Measurements from ENCODE around the gene ZNF777.
"Not testable (repeated sequence)": the region's sequence is repeated elsewhere in the genome, so short reads cannot be mapped to it uniquely, and the experiment has no call there.

Gene ZNF777

GRCh38 chr7:149414171-149414570 lies 46.7 kb downstream of the ZNF777 start:
- DNase-seq (ENCODE audit: low spot score): peak; percentile 0

DNA sequence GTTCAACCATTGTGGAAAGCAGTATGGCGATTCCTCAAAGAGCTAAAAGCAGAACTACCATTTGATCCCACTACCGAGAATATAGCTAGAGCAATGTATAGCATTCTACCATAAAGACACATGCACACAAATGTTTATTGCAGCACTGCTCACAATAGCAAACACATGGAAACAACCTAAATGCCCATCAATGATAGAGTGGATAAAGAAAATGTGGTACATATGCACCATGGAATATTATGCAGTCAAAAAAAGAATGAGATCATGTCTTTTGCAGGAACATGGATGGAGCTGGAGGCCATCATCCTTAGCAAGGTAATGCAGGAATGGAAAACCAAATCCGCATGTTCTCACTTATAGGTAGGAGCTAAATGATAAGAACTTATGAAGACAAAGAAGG lies 47.8 kb downstream of the ZNF777 start:
- DNase-seq (ENCODE audit: low spot score): not testable (repeated sequence)

GRCh38 chr7:149409895-149410294 lies 51.0 kb downstream of the ZNF777 start:
- no peak for DNase-seq (ENCODE audit: low spot score)

- DNase-seq (ENCODE audit: low spot score): no peak
Measured at GRCh38 chr7:149404825-149405224, 56.0 kb downstream of the ZNF777 start.

GRCh38 chr7:149404396-149404795 lies 56.5 kb downstream of the ZNF777 start:
- DNase-seq (ENCODE audit: low spot score): no peak

DNA sequence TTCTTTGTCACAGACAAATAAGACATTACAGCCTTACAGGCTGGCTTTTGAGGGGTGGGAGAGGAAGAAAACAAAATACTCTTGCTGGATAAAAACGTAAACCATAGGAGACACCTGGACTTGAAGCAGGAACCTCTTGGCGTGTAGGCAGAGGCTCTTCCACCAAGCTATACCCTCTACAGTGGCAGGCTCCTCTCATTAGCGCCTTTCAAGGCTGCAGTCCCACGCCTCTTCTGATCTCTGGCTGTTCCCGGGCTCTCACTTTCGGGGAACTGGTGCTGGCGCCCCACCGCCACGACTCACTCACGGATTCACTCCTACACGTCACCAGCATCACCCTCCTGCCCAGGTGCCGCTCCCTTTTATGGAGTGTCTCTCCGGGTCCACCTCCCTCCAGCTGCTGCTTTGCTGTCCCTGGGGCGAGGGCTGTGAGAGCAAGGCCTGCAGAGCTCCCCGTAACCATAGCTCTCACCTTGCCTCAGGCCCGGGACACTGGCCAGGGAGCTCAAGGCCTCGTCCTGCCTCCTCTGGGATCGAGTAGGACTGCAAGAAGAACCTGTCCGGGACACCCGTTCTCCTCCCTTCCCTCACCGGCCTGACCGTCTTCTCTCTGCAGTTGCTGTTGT lies 62.6 kb downstream of the ZNF777 start:
- DNase-seq (ENCODE audit: low spot score): no peak

- no peak for DNase-seq (ENCODE audit: low spot score)
Measured at GRCh38 chr7:149397470-149398043, 63.3 kb downstream of the ZNF777 start.

GRCh38 chr7:149388550-149389335 lies 72.1 kb downstream of the ZNF777 start:
- DNase-seq (ENCODE audit: low spot score): not testable (repeated sequence)

- not testable (repeated sequence) for DNase-seq (ENCODE audit: low spot score)
Measured at GRCh38 chr7:149386514-149386913, 74.3 kb downstream of the ZNF777 start.

DNA sequence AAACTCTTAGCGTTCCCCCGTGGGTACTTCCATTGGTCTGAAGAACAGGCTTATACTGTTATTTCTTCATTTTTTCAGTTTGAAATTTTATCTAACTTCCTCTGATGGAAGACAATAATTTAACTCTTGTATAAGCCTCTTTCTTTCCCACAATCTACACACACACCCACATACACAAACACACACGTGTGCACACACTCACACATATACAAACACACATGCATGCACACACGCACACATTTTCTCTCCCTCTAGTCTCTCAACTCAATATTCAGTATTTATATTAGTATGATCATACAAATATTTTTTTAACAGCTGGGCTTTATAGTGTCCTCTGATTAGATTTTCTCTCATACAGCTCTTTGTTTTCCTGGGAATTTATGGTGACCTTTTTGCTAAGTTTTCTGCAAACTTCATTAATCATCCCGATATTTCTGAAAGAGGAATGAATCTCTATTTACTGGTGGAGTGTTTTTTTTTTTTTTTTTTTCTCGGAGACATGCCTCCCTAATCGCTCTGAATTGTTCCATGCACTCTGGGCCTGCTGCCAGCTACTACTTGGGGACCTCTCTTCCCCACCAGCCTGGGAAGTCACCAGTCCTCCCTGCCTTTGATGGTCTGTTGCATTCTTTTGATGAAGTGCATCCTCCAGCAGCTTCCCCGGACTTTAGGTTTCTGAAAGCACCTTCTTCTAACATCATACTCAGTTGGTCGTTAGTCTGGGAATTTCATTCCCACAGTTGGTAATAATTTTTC lies 75.5 kb downstream of the ZNF777 start:
- DNase-seq (ENCODE audit: low spot score): no peak

All from kidney capillary endothelial cell (primary cell).